ENCODE measurements around the gene UBQLN3. TPM values are rescaled to one million over a fixed set of nuclear protein-coding genes. Genes with fewer than 3 reads are reported as not detected.

The UBQLN3 gene
- total and polyA plus RNA-seq, 2 of the 13 experiments (the other 11 are each of a cell fraction or from before 2014, with no cell fraction given) = 0.08 TPM; not detected in 1

- TF ChIP-seq ARNT (IDR thresholded peaks at IDR 0.05) (no peak), ZSCAN12 (CRISPR knock-in tag; IDR thresholded peaks at IDR 0.05) (no peak), RFX3 (CRISPR knock-in tag; IDR thresholded peaks at IDR 0.05) (no peak), MEIS1 (CRISPR knock-in tag; IDR thresholded peaks at IDR 0.05; ENCODE audit: borderline replicate concordance) (no peak), HOXD1 (CRISPR knock-in tag; IDR thresholded peaks at IDR 0.05) (no peak)
- Histone ChIP-seq H2AFZ (ENCODE audit: low read length) (no peak overlapping the region), H3K27me3 (ENCODE audit: control insufficient read depth in 1 of 2, insufficient read depth in 2 of 2, low read length in 2 of 2) (0 out of 5 replicates have a peak, but pooled peaks cover 0 to 2% of the 10 kb centered on the region in 2 experiments), H3K4me3 (replicated peaks in 1 of 3; ENCODE audit: insufficient read depth in 1 of 3, low read depth in 2 of 3, low read length in 3 of 3) (no peak overlapping the region), H3K4me1 (ENCODE audit: insufficient read depth, low read length) (no peaks in the 10 kb centered on the region), H3K36me3 (replicated peaks in 1 of 2; ENCODE audit: control insufficient read depth in 1 of 2, insufficient read depth in 2 of 2, low read length in 2 of 2) (no peaks in the 10 kb centered on the region), H3K4me2 (ENCODE audit: low read depth, low read length) (no peak overlapping the region), H3K27ac (ENCODE audit: extremely low read length, insufficient read depth, low read length) (no peak overlapping the region), H3K9me3 (ENCODE audit: low read length) (no peaks in the 10 kb centered on the region), H3K9ac (ENCODE audit: insufficient read depth, low read depth, low read length) (no peak overlapping the region), H4K20me1 (ENCODE audit: insufficient read depth, low read length) (no peaks in the 10 kb centered on the region), H3K79me2 (ENCODE audit: insufficient read depth, low read length) (no peaks in the 10 kb centered on the region)
- WGBS (ENCODE audit: low lambda C conversion rate) = 2% methylated on average over 5 of the region's 5 CpGs
- in situ Hi-C loops (cut with HindIII; ENCODE audit: extremely low pct_ligation_motif_present, low pct_unique_long_range_greater_than_20kb) (no loop called here), intact Hi-C loops (cut with micrococcal nuclease; ENCODE audit: unreplicated experiment) (no loop called here)
- no peak for DNase-seq (ENCODE audit: low spot score)
- ATAC-seq = no peak
- FAIRE-seq = no peak
- ChIA-PET CTCF (ENCODE audit: low intra/inter-chr PET ratio, low total read pairs) (no interaction called here), POLR2A (no interaction called here)
- no TSS peak for BruUV-seq (replicated peaks)
Observed at GRCh38 chr11:5489576-5490357, 20.0 kb downstream of the UBQLN3 start.

- DNase-seq (ENCODE audit: low spot score) (no peak), ATAC-seq (no peak), FAIRE-seq (no peak)
- intact Hi-C loops (cut with micrococcal nuclease; ENCODE audit: unreplicated experiment) (no loop called here), in situ Hi-C loops (cut with HindIII; ENCODE audit: extremely low pct_ligation_motif_present, low pct_unique_long_range_greater_than_20kb) (no loop called here)
- H3K36me3 ChIP-seq (replicated peaks in 1 of 2; ENCODE audit: control insufficient read depth in 1 of 2, insufficient read depth in 2 of 2, low read length in 2 of 2) = no peaks in the 10 kb centered on the region
- H3K9ac ChIP-seq (ENCODE audit: insufficient read depth, low read depth, low read length) = no peak overlapping the region
- no peaks in the 10 kb centered on the region for H3K4me1 ChIP-seq (ENCODE audit: insufficient read depth, low read length)
- no peak overlapping the region for H3K27ac ChIP-seq (ENCODE audit: extremely low read length, insufficient read depth, low read length)
- TF ChIP-seq GABPB1 (CRISPR knock-in tag; IDR thresholded peaks at IDR 0.05) (no peak), NFIB (CRISPR knock-in tag; IDR thresholded peaks at IDR 0.05; ENCODE audit: borderline replicate concordance) (no peak), BRD4 (CRISPR knock-in tag; IDR thresholded peaks at IDR 0.05) (no peak), CBX1 (IDR thresholded peaks at IDR 0.05; ENCODE audit: low read depth) (no peak)
- ChIA-PET POLR2A (no interaction called here), CTCF (ENCODE audit: low intra/inter-chr PET ratio, low total read pairs) (no interaction called here)
- no peaks in the 10 kb centered on the region for H3K79me2 ChIP-seq (ENCODE audit: insufficient read depth, low read length)
- no peak overlapping the region for H3K4me2 ChIP-seq (ENCODE audit: low read depth, low read length)
- H3K9me3 ChIP-seq (ENCODE audit: low read length) = no peaks in the 10 kb centered on the region
- H3K27me3 ChIP-seq (ENCODE audit: control insufficient read depth in 1 of 2, insufficient read depth in 2 of 2, low read length in 2 of 2) = 0 out of 5 replicates have a peak, but pooled peaks cover 0 to 2% of the 10 kb centered on the region in 2 experiments
- WGBS (ENCODE audit: low lambda C conversion rate) = 0% methylated on average over 1 of the region's 4 CpGs
- no peaks in the 10 kb centered on the region for H4K20me1 ChIP-seq (ENCODE audit: insufficient read depth, low read length)
- no peak overlapping the region for H2AFZ ChIP-seq (ENCODE audit: low read length)
- no peak overlapping the region for H3K4me3 ChIP-seq (replicated peaks in 1 of 3; ENCODE audit: insufficient read depth in 1 of 3, low read depth in 2 of 3, low read length in 3 of 3)
- BruUV-seq (replicated peaks) = no TSS peak
Observed at GRCh38 chr11:5488798-5489399, 20.9 kb downstream of the UBQLN3 start.
